Gastrocnemius medialis (tissue), 4 donors: ENCODE data around the gene ZP3. TPM values are rescaled to one million over a fixed set of nuclear protein-coding genes. Genes with fewer than 3 reads are reported as not detected.

Experiments used
- ATAC-seq, 2 donors: fragments of 150-250 bp; one replicate each; pipeline ENCODE4 v1.9.1; 2016
- DNase-seq, 2 donors: peaks; one replicate each; pipeline ENCODE4 v3.0.0-alpha.2; 2019
- H3K27ac ChIP-seq, 4 donors: fragments of 200-600 bp; sonication (generic); 1 replicate in 1 of 4; 2 replicates in 3 of 4; pipeline ENCODE4 v1.5.1; 2016 to 2018; ENCODE audit warnings: mild to moderate bottlenecking in 2 of 4, moderate library complexity in 1 of 4
- H3K27me3 ChIP-seq, 3 donors: fragments of 200-600 bp; sonication (generic) in 2 of 3; 1 replicate in 1 of 3; 2 replicates in 2 of 3; pipeline versions ENCODE4 v1.5.1 to v1.6.0; 2016 to 2019; ENCODE audit warnings: mild to moderate bottlenecking in 1 of 3, moderate library complexity in 1 of 3
- H3K36me3 ChIP-seq, 2 donors: fragments of 200-600 bp; sonication (generic) in 1 of 2; one replicate each; pipeline ENCODE4 v1.5.1; 2017 to 2018
- H3K4me1 ChIP-seq, 2 donors: fragments of 200-600 bp; sonication (generic) in 1 of 2; one replicate each; pipeline ENCODE4 v1.5.1; 2016 to 2017; ENCODE audit warnings: mild to moderate bottlenecking in 2 of 2
- H3K4me3 ChIP-seq, 4 donors: fragments of 200-600 bp; sonication (generic) in 3 of 4; 1 replicate in 1 of 4; 2 replicates in 3 of 4; pipeline ENCODE4 v1.5.1; 2016 to 2019; ENCODE audit warnings: mild to moderate bottlenecking in 2 of 4
- H3K9me3 ChIP-seq, 3 donors: fragments of 200-600 bp; sonication (generic) in 2 of 3; 1 replicate in 1 of 3; 2 replicates in 2 of 3; pipeline ENCODE4 v1.5.1; 2016 to 2019
- CTCF ChIP-seq, 5 experiments: fragments of 450-650 bp in 3 of 5; fragments of 200-600 bp in 2 of 5; sonication (generic) in 2 of 5; IDR thresholded peaks in 4 of 5; conservative IDR thresholded peaks in 1 of 5; 1 replicate in 4 of 5; 2 replicates in 1 of 5; pipeline ENCODE4 v1.5.1; 2016 to 2019; ENCODE audit warnings: antibody characterized with exemption in 5 of 5, mild to moderate bottlenecking in 3 of 5, moderate library complexity in 3 of 5
- POLR2A ChIP-seq, 2 donors: fragments of 450-650 bp; IDR thresholded peaks; one replicate each; pipeline ENCODE4 v1.6.1; 2017; ENCODE audit warnings: antibody characterized with exemption in 2 of 2, mild to moderate bottlenecking in 2 of 2, moderate library complexity in 2 of 2
- in situ Hi-C, 4 donors: fragments of 200-750 bp; cut with MboI; loops; one replicate each; pipeline versions ENCODE4 v1.15.0 to v1.8.0; 2017; ENCODE audit warnings: low sequenced_read_pairs in 4 of 4
- intact Hi-C: fragments of 100-400 bp; cut with DNase I; formaldehyde crosslinking; loops from one replicate; pipeline ENCODE4 v1.15.1; 2023; ENCODE audit warnings: low total_unique reads
- total RNA-seq, 4 donors: library from RNA; depleted of rRNA; stranded (reverse); fragments of >200 nt; gene quantifications; one replicate each; pipeline versions ENCODE4 v1.1.0 to v1.2.3, GENCODE V29; 2016

Gene ZP3
- total RNA-seq, 4 donors from 2014 or later: 1.1 TPM; not detected in 3

GRCh38 chr7:76428149-76428823 lies 3.5 kb downstream of the ZP3 start:
- Histone ChIP-seq H3K9me3 (no peaks in the 10 kb centered on the region), H3K4me1 (no peaks in the 10 kb centered on the region), H3K36me3 (no peaks in the 10 kb centered on the region), H3K27me3 (no peaks in the 10 kb centered on the region), H3K4me3 (no peak overlapping the region), H3K27ac (no peak overlapping the region)
- intact Hi-C loops: no loop called here
- in situ Hi-C loops: loop anchor here in 1 of 4 donors (25.0 kb wide), 1 partner anchor 184 kb away; no protein-coding TSS in a partner anchor
- ATAC-seq (no peak), DNase-seq (no peak)
- TF ChIP-seq POLR2A (IDR thresholded peaks at IDR 0.05): no peak
- no peak for TF ChIP-seq CTCF (IDR thresholded peaks at IDR 0.05 in 4 of 5, conservative IDR thresholded peaks at IDR 0.05 in 1 of 5)

GRCh38 chr7:76428868-76429805 lies 4.4 kb downstream of the ZP3 start:
- Histone ChIP-seq H3K27ac (no peak overlapping the region), H3K9me3 (no peaks in the 10 kb centered on the region), H3K27me3 (no peaks in the 10 kb centered on the region), H3K36me3 (no peaks in the 10 kb centered on the region), H3K4me3 (no peak overlapping the region), H3K4me1 (no peaks in the 10 kb centered on the region)
- TF ChIP-seq CTCF (IDR thresholded peaks at IDR 0.05 in 4 of 5, conservative IDR thresholded peaks at IDR 0.05 in 1 of 5) (no peak), POLR2A (IDR thresholded peaks at IDR 0.05) (no peak)
- ATAC-seq: no peak
- DNase-seq: peak in 1 of 2 donors; percentile 28
- intact Hi-C loops: no loop called here
- in situ Hi-C loops: loop anchor here in 1 of 4 donors (25.0 kb wide), 1 partner anchor 183 kb away; no protein-coding TSS in a partner anchor

GRCh38 chr7:76430211-76430610 lies 5.5 kb downstream of the ZP3 start:
- no peak overlapping the region for H3K27ac ChIP-seq
- no peaks in the 10 kb centered on the region for H3K36me3 ChIP-seq
- intact Hi-C loops (no loop called here), in situ Hi-C loops (loop anchor here in 1 of 4 donors (25.0 kb wide), 1 partner anchor 182 kb away; no protein-coding TSS in a partner anchor)
- TF ChIP-seq CTCF (IDR thresholded peaks at IDR 0.05 in 4 of 5, conservative IDR thresholded peaks at IDR 0.05 in 1 of 5) (no peak), POLR2A (IDR thresholded peaks at IDR 0.05) (no peak)
- no peaks in the 10 kb centered on the region for H3K27me3 ChIP-seq
- H3K4me3 ChIP-seq: no peak overlapping the region
- no peaks in the 10 kb centered on the region for H3K9me3 ChIP-seq
- no peaks in the 10 kb centered on the region for H3K4me1 ChIP-seq
- DNase-seq (no peak), ATAC-seq (no peak)

- H3K9me3 ChIP-seq: no peaks in the 10 kb centered on the region
- no peak overlapping the region for H3K27ac ChIP-seq
- H3K4me1 ChIP-seq: no peaks in the 10 kb centered on the region
- TF ChIP-seq POLR2A (IDR thresholded peaks at IDR 0.05) (no peak), CTCF (IDR thresholded peaks at IDR 0.05 in 4 of 5, conservative IDR thresholded peaks at IDR 0.05 in 1 of 5) (no peak)
- in situ Hi-C loops: loop anchor here in 1 of 4 donors (25.0 kb wide), 1 partner anchor 181 kb away; no protein-coding TSS in a partner anchor
- DNase-seq (no peak), ATAC-seq (no peak)
- intact Hi-C loops: no loop called here
- no peak overlapping the region for H3K4me3 ChIP-seq
- no peaks in the 10 kb centered on the region for H3K36me3 ChIP-seq
- no peaks in the 10 kb centered on the region for H3K27me3 ChIP-seq
These were observed 6.1 kb downstream of the ZP3 start for GRCh38 chr7:76430836-76431235.
